HepG2 (cell line): ENCODE data around the gene SIK1. TPM values are rescaled to one million over a fixed set of nuclear protein-coding genes. Genes with fewer than 3 reads are reported as not detected.

ENCODE experiments used
- EEA1 ChIP-seq: sonication (generic); formaldehyde crosslinking; IDR thresholded peaks from 2 replicates; pipeline ENCODE4 v1.5.1; 2020; ENCODE audit warnings: mild to moderate bottlenecking, missing genetic modification reagents, borderline replicate concordance
- FLYWCH1 ChIP-seq: sonication (generic); formaldehyde crosslinking; IDR thresholded peaks from 2 replicates; pipeline ENCODE4 v1.8.1; 2023; ENCODE audit warnings: mild to moderate bottlenecking, missing genetic modification reagents
- GABPA ChIP-seq, 2 experiments: IDR thresholded peaks; 2 replicates each; pipeline ENCODE4 v1.6.1; 2011 to 2016; ENCODE audit warnings: low read depth in 2 of 2, low read length in 1 of 2, missing biosample characterization in 1 of 2, missing genetic modification characterization in 1 of 2
- GZF1 ChIP-seq: sonication (generic); formaldehyde crosslinking; IDR thresholded peaks from 2 replicates; pipeline ENCODE4 v1.5.1; 2020; ENCODE audit warnings: mild to moderate bottlenecking, missing genetic modification reagents
- KDM3A ChIP-seq: IDR thresholded peaks from 2 replicates; pipeline ENCODE4 v1.6.1; 2018; ENCODE audit warnings: low read depth, missing compliant biosample characterization
- NCOA2 ChIP-seq: sonication (generic); formaldehyde crosslinking; IDR thresholded peaks from 2 replicates; pipeline ENCODE4 v1.8.0; 2022; ENCODE audit warnings: inconsistent platforms
- PHF20 ChIP-seq: sonication (generic); formaldehyde crosslinking; IDR thresholded peaks from 2 replicates; pipeline ENCODE4 v1.5.0; 2020; ENCODE audit warnings: mild to moderate bottlenecking, missing genetic modification reagents
- PPARG ChIP-seq: conservative IDR thresholded peaks from 2 replicates; pipeline ENCODE4 v1.6.1; 2016; ENCODE audit warnings: missing biosample characterization, missing genetic modification reagents
- RCOR2 ChIP-seq: IDR thresholded peaks from 2 replicates; pipeline ENCODE4 v1.6.1; 2016; ENCODE audit warnings: missing biosample characterization, missing genetic modification reagents
- REL ChIP-seq: sonication (generic); formaldehyde crosslinking; conservative IDR thresholded peaks from 2 replicates; pipeline ENCODE4 v1.8.0; 2022; ENCODE audit warnings: mild to moderate bottlenecking, missing genetic modification reagents, moderate library complexity
- TFDP1 ChIP-seq: IDR thresholded peaks from 2 replicates; pipeline ENCODE4 v1.6.1; 2016; ENCODE audit warnings: missing compliant biosample characterization, missing genetic modification reagents, borderline replicate concordance
- TP53 ChIP-seq: sonication (generic); formaldehyde crosslinking; conservative IDR thresholded peaks from 2 replicates; pipeline ENCODE4 v1.4.0; 2020; ENCODE audit warnings: missing genetic modification reagents
- ZBTB7B ChIP-seq: sonication (generic); formaldehyde crosslinking; IDR thresholded peaks from 2 replicates; pipeline ENCODE4 v1.4.0; 2020; ENCODE audit warnings: missing genetic modification reagents
- ZNF124 ChIP-seq: sonication (generic); formaldehyde crosslinking; IDR thresholded peaks from 2 replicates; pipeline ENCODE4 v1.4.0; 2020; ENCODE audit warnings: missing genetic modification reagents
- ZNF205 ChIP-seq: IDR thresholded peaks from 2 replicates; pipeline ENCODE4 v1.6.1; 2018; ENCODE audit warnings: missing biosample characterization, missing genetic modification reagents
- ZNF432 ChIP-seq: sonication (generic); formaldehyde crosslinking; IDR thresholded peaks from 2 replicates; pipeline ENCODE4 v1.5.0; 2020; ENCODE audit warnings: missing genetic modification reagents, mild to moderate bottlenecking, borderline replicate concordance
- ZNF496 ChIP-seq: sonication (generic); formaldehyde crosslinking; IDR thresholded peaks from 2 replicates; pipeline ENCODE4 v1.8.1; 2023; ENCODE audit warnings: mild to moderate bottlenecking, moderate library complexity, missing genetic modification reagents; ENCODE audit not compliant: insufficient replicate concordance
- ZNF546 ChIP-seq: sonication (generic); formaldehyde crosslinking; conservative IDR thresholded peaks from 2 replicates; pipeline ENCODE4 v1.8.1; 2023; ENCODE audit warnings: mild to moderate bottlenecking, missing genetic modification reagents
- ZNF614 ChIP-seq: IDR thresholded peaks from 2 replicates; pipeline ENCODE4 v1.6.1; 2018; ENCODE audit warnings: missing biosample characterization, missing genetic modification reagents, inconsistent platforms, borderline replicate concordance
- ZNF83 ChIP-seq: sonication (generic); formaldehyde crosslinking; IDR thresholded peaks from 2 replicates; pipeline ENCODE4 v1.4.0; 2020; ENCODE audit warnings: missing genetic modification reagents, mild to moderate bottlenecking, borderline replicate concordance
- polyA plus RNA-seq, 8 experiments: library from polyadenylated mRNA; depleted of rRNA in 3 of 8; stranded (reverse) in 7 of 8; unstranded in 1 of 8; fragments of >200 nt; fragmentation: Illumina TruSeq in 4 of 8; extraction: Trizol in 4 of 8; gene quantifications; 2 replicates each; pipeline versions ENCODE4 v1.2.1 to v1.2.3, GENCODE V29; 2011 to 2016; ENCODE audit warnings: low read depth in 4 of 8, missing spikeins in 1 of 8, mixed read lengths in 1 of 8; ENCODE audit not compliant: insufficient read depth in 1 of 8
- total RNA-seq, 5 experiments: library from RNA; depleted of rRNA; stranded (reverse); fragments of >200 nt; fragmentation: Illumina TruSeq; extraction: Trizol; gene quantifications; 2 replicates each; pipeline ENCODE4 v1.2.3, GENCODE V29; 2016; ENCODE audit warnings: low read depth in 1 of 5
- TF ChIP-seq, protein P1 (sequence below): sonication (generic); formaldehyde crosslinking; IDR thresholded peaks from 2 replicates; pipeline ENCODE4 v1.4.0; 2020; ENCODE audit warnings: mild to moderate bottlenecking, missing genetic modification reagents
- TF ChIP-seq, protein P2 (sequence below): sonication (generic); formaldehyde crosslinking; IDR thresholded peaks from 2 replicates; pipeline ENCODE4 v1.8.0; 2022; ENCODE audit warnings: mild to moderate bottlenecking, missing genetic modification reagents; ENCODE audit not compliant: insufficient replicate concordance
- TF ChIP-seq, protein P3 (sequence below): sonication (generic); formaldehyde crosslinking; IDR thresholded peaks from 2 replicates; pipeline ENCODE4 v1.5.0; 2020; ENCODE audit warnings: missing genetic modification reagents
- TF ChIP-seq, protein P4 (sequence below): sonication (generic); formaldehyde crosslinking; IDR thresholded peaks from 2 replicates; pipeline ENCODE4 v1.4.0; 2020; ENCODE audit warnings: missing genetic modification reagents, low read depth, mild to moderate bottlenecking, borderline replicate concordance

The SIK1 gene
- total and polyA plus RNA-seq, 2 of the 13 experiments (the other 11 are each of a cell fraction or from before 2014, with no cell fraction given): 4.5 to 14.5 TPM

DNA sequence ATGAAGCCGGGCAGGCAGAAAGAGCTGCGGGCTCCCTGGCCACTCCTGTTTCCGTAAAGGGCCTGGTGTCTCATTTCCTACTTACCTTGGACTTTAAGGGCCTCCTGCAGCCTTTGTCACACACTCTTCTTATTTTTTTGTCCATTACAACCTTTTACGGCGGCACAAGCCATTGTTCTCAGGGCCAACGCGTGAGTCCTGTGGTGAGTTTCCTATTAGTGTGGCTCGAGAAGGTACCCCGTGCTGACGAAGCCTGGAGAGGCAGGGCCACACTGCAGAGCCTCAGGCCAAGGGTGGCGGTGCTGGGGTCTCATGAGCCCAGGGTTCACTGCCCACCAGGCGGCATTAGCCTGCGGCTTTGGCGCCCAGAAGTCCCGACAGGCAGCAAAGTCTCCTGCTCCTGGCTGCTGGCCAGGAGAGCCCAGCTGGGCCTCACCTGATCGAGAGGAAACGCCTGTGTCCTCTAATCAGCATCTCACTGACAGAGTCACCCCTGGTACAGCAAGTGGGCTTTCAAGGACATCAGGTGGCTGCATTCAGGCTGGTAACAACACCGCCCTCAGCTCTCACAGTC lies 62.0 kb downstream of the SIK1 start (continued):
- TF ChIP-seq, protein P1, sequence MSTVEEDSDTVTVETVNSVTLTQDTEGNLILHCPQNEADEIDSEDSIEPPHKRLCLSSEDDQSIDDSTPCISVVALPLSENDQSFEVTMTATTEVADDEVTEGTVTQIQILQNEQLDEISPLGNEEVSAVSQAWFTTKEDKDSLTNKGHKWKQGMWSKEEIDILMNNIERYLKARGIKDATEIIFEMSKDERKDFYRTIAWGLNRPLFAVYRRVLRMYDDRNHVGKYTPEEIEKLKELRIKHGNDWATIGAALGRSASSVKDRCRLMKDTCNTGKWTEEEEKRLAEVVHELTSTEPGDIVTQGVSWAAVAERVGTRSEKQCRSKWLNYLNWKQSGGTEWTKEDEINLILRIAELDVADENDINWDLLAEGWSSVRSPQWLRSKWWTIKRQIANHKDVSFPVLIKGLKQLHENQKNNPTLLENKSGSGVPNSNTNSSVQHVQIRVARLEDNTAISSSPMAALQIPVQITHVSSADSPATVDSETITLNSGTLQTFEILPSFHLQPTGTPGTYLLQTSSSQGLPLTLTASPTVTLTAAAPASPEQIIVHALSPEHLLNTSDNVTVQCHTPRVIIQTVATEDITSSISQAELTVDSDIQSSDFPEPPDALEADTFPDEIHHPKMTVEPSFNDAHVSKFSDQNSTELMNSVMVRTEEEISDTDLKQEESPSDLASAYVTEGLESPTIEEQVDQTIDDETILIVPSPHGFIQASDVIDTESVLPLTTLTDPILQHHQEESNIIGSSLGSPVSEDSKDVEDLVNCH: no peak
- TF ChIP-seq PHF20 (CRISPR knock-in tag): no peak
- no peak for TF ChIP-seq GZF1
- TF ChIP-seq TP53 (CRISPR knock-in tag): no peak
- no peak for TF ChIP-seq EEA1 (CRISPR knock-in tag)
- TF ChIP-seq ZNF614 (CRISPR knock-in tag): 0 out of 2 replicates have a peak, but pooled peaks have one; percentile 29
- no peak for TF ChIP-seq NCOA2
- TF ChIP-seq, protein P2, sequence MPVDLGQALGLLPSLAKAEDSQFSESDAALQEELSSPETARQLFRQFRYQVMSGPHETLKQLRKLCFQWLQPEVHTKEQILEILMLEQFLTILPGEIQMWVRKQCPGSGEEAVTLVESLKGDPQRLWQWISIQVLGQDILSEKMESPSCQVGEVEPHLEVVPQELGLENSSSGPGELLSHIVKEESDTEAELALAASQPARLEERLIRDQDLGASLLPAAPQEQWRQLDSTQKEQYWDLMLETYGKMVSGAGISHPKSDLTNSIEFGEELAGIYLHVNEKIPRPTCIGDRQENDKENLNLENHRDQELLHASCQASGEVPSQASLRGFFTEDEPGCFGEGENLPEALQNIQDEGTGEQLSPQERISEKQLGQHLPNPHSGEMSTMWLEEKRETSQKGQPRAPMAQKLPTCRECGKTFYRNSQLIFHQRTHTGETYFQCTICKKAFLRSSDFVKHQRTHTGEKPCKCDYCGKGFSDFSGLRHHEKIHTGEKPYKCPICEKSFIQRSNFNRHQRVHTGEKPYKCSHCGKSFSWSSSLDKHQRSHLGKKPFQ (CRISPR knock-in tag): no peak
- TF ChIP-seq TFDP1 (CRISPR knock-in tag): no peak; the same call in 1 of the 2 replicates
- no peak for TF ChIP-seq ZNF124
- TF ChIP-seq PPARG (CRISPR knock-in tag): no peak
- peak; percentile 45; the same call in 1 of the 2 replicates for TF ChIP-seq ZBTB7B (CRISPR knock-in tag)
- TF ChIP-seq FLYWCH1: no peak
- TF ChIP-seq ZNF432 (CRISPR knock-in tag): no peak
- TF ChIP-seq RCOR2: no peak
- no peak for TF ChIP-seq ZNF83
- no peak for TF ChIP-seq ZNF205 (CRISPR knock-in tag)
- no peak for TF ChIP-seq REL (CRISPR knock-in tag)
- no peak for TF ChIP-seq ZNF496 (CRISPR knock-in tag)
- TF ChIP-seq GABPA (IDR thresholded peaks at IDR 0.05; ENCODE audit: low read depth, low read length): no peak
- no peak for TF ChIP-seq GABPA (CRISPR knock-in tag; IDR thresholded peaks at IDR 0.05; ENCODE audit: low read depth)
- TF ChIP-seq KDM3A (CRISPR knock-in tag): no peak
- no peak for TF ChIP-seq ZNF546
- TF ChIP-seq, protein P3, sequence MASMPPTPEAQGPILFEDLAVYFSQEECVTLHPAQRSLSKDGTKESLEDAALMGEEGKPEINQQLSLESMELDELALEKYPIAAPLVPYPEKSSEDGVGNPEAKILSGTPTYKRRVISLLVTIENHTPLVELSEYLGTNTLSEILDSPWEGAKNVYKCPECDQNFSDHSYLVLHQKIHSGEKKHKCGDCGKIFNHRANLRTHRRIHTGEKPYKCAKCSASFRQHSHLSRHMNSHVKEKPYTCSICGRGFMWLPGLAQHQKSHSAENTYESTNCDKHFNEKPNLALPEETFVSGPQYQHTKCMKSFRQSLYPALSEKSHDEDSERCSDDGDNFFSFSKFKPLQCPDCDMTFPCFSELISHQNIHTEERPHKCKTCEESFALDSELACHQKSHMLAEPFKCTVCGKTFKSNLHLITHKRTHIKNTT: no peak
- TF ChIP-seq, protein P4, sequence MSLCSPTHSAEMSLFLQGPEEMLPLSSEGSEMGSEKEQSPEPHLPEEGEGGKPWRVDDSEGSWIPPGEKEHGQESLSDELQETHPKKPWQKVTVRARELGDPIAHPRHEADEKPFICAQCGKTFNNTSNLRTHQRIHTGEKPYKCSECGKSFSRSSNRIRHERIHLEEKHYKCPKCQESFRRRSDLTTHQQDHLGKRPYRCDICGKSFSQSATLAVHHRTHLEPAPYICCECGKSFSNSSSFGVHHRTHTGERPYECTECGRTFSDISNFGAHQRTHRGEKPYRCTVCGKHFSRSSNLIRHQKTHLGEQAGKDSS (CRISPR knock-in tag): peak; percentile 23; the same call in 1 of the 2 replicates
